ENCODE data around the gene MTUS2. TPM values are rescaled to one million over a fixed set of nuclear protein-coding genes. Genes with fewer than 3 reads are reported as not detected.

MTUS2 gene
- total and polyA plus RNA-seq, 2 donors from 2014 or later = 0.06 to 0.22 TPM

DNA sequence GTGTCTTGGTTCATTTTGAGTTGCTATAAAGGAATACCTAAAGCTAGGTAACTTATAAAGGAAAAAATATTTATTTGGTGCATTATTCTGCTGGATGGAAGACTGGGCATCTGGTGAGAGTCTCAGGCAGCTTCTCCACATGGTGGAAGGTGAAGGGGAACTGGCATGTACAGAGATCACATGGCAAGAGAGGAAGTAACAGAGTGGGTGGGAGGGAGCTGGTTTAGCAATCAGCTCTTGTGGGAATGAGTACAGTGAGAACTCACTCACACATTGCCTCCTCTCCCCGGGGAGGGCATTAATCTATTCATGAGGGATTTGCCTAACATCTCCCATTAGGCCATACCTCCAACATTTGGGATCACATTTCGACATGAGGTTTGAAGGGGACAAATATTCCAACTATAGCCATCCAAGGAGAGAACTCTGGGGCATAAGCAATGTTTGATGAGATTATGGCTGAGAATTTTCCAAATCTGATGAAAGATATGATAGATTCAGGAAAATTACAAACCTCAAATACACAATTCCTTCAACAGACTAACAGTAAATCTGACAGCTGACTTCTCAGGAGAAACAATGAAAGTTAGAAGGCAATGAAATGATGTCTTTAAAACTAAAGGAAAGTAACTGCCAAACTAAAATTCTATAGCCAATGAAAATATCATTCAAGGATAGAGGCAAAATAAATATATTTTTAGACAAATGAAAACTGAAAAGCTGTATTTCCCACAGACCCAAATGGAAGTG, 52.5 kb downstream of the MTUS2 start:
- intact Hi-C loops (cut with DNase I) = no loop called here
- TF ChIP-seq, protein P1, sequence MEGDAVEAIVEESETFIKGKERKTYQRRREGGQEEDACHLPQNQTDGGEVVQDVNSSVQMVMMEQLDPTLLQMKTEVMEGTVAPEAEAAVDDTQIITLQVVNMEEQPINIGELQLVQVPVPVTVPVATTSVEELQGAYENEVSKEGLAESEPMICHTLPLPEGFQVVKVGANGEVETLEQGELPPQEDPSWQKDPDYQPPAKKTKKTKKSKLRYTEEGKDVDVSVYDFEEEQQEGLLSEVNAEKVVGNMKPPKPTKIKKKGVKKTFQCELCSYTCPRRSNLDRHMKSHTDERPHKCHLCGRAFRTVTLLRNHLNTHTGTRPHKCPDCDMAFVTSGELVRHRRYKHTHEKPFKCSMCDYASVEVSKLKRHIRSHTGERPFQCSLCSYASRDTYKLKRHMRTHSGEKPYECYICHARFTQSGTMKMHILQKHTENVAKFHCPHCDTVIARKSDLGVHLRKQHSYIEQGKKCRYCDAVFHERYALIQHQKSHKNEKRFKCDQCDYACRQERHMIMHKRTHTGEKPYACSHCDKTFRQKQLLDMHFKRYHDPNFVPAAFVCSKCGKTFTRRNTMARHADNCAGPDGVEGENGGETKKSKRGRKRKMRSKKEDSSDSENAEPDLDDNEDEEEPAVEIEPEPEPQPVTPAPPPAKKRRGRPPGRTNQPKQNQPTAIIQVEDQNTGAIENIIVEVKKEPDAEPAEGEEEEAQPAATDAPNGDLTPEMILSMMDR (IDR thresholded peaks at IDR 0.05; ENCODE audit: borderline replicate concordance, extremely low read depth, insufficient read depth) = no peak

DNA sequence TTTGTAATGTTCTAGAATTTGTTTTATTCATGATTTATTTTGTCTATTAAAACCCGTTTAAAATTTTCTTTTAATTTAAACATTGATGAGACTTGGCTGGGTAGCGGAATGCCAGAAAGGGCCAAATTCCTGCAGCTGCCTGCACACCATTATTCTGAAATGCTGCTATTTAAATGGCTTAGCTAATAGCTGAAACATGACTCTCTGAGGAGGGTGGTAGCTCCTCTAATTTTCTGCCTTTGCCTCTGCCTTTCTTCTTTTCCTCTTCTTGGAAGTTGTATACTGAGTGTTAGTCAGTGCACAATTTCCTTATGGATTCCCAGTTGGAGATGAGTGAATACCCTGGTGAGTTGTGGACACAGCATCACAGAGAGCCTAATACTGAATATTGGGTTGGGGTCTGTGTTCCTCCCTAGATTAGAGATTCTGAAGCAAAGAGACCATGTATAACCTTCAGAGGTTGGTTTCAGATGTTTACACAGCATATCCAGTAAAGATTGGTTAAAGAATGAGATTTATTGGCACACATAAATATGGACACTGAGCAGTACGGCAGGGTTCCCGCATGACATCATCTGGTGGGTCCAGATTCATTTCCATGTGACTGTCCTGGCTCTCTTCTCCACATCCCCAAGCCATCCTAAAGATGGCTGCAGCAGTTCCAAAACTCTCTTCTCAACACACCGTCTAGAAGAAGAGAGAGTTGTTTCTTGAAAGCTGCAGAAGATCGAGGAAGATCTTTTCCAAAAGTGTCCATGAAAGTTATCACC, 55.9 kb downstream of the MTUS2 start:
- Histone ChIP-seq H3K9me3 (ENCODE audit: control insufficient read depth in 2 of 3, insufficient read depth in 1 of 3, low read length in 3 of 3) (peaks cover 0 to 18% (median 0%) of the 10 kb centered on the region in 3 donors), H3K36me3 (ENCODE audit: control insufficient read depth in 2 of 3, insufficient read depth in 3 of 3, low read length in 3 of 3) (no peaks in the 10 kb centered on the region), H3K27ac (ENCODE audit: low read depth in 2 of 2, low read length in 2 of 2) (no peak overlapping the region), H3K4me3 (ENCODE audit: low read length in 3 of 3) (no peak overlapping the region), H3K9ac (ENCODE audit: low read length in 3 of 3) (no peak overlapping the region), H3K27me3 (ENCODE audit: control insufficient read depth, insufficient read depth, low read length) (no peaks in the 10 kb centered on the region), H3K4me1 (ENCODE audit: control insufficient read depth in 2 of 3, insufficient read depth in 2 of 3, low read depth in 1 of 3, low read length in 3 of 3) (no peaks in the 10 kb centered on the region)
- intact Hi-C loops (cut with DNase I) = no loop called here
- FAIRE-seq (no peak), DNase-seq (no peak)
- TF ChIP-seq, protein P1 (IDR thresholded peaks at IDR 0.05; ENCODE audit: borderline replicate concordance, extremely low read depth, insufficient read depth) = no peak

More for the DNA sequence above, 52.5 kb downstream of the MTUS2 start:
- FAIRE-seq = no peak
- Histone ChIP-seq H3K27ac (ENCODE audit: low read depth in 2 of 2, low read length in 2 of 2) (no peak overlapping the region), H3K9ac (ENCODE audit: low read length in 3 of 3) (no peak overlapping the region), H3K27me3 (ENCODE audit: control insufficient read depth, insufficient read depth, low read length) (no peaks in the 10 kb centered on the region), H3K36me3 (ENCODE audit: control insufficient read depth in 2 of 3, insufficient read depth in 3 of 3, low read length in 3 of 3) (no peaks in the 10 kb centered on the region), H3K4me3 (ENCODE audit: low read length in 3 of 3) (no peak overlapping the region), H3K4me1 (ENCODE audit: control insufficient read depth in 2 of 3, insufficient read depth in 2 of 3, low read depth in 1 of 3, low read length in 3 of 3) (no peaks in the 10 kb centered on the region), H3K9me3 (ENCODE audit: control insufficient read depth in 2 of 3, insufficient read depth in 1 of 3, low read length in 3 of 3) (peaks cover 0 to 18% (median 0%) of the 10 kb centered on the region in 3 donors)
- no peak for DNase-seq

DNA sequence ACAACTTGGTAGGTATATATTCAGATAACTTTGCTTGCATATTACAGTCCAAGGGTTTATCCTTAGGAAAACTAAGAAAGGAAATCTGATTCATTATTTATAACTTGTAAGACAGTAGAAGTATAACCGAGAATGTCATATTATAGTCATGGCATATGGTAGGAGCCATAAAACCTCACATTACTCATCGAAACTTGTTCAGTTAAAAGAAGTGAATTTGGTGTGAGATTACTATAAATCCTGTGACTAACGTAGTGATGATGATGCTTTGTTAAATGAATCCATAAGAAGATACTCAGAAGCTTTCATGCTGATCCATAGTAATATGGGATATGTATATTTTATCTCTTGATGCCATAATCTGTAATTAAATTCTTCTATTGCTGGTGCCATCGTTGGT, 57.3 kb downstream of the MTUS2 start:
- Histone ChIP-seq H3K4me1 (ENCODE audit: control insufficient read depth in 2 of 3, insufficient read depth in 2 of 3, low read depth in 1 of 3, low read length in 3 of 3) (no peaks in the 10 kb centered on the region), H3K36me3 (ENCODE audit: control insufficient read depth in 2 of 3, insufficient read depth in 3 of 3, low read length in 3 of 3) (no peaks in the 10 kb centered on the region), H3K4me3 (ENCODE audit: low read length in 3 of 3) (no peak overlapping the region), H3K27ac (ENCODE audit: low read depth in 2 of 2, low read length in 2 of 2) (no peak overlapping the region), H3K27me3 (ENCODE audit: control insufficient read depth, insufficient read depth, low read length) (no peaks in the 10 kb centered on the region), H3K9me3 (ENCODE audit: control insufficient read depth in 2 of 3, insufficient read depth in 1 of 3, low read length in 3 of 3) (peaks cover 0 to 14% (median 0%) of the 10 kb centered on the region in 3 donors), H3K9ac (ENCODE audit: low read length in 3 of 3) (no peak overlapping the region)
- intact Hi-C loops (cut with DNase I) = no loop called here
- no peak for DNase-seq
- TF ChIP-seq, protein P1 (IDR thresholded peaks at IDR 0.05; ENCODE audit: borderline replicate concordance, extremely low read depth, insufficient read depth) = no peak
- FAIRE-seq = no peak

Measured in kidney (tissue), 14 donors.